Gastrocnemius medialis (tissue), 4 donors: ENCODE data around the gene ELAVL2.

ENCODE experiments used
- CTCF ChIP-seq, 5 experiments: fragments of 450-650 bp in 3 of 5; fragments of 200-600 bp in 2 of 5; sonication (generic) in 2 of 5; IDR thresholded peaks in 4 of 5; conservative IDR thresholded peaks in 1 of 5; 1 replicate in 4 of 5; 2 replicates in 1 of 5; pipeline ENCODE4 v1.5.1; 2016 to 2019; ENCODE audit warnings: antibody characterized with exemption in 5 of 5, mild to moderate bottlenecking in 3 of 5, moderate library complexity in 3 of 5
- POLR2A ChIP-seq, 2 donors: fragments of 450-650 bp; IDR thresholded peaks; one replicate each; pipeline ENCODE4 v1.6.1; 2017; ENCODE audit warnings: antibody characterized with exemption in 2 of 2, mild to moderate bottlenecking in 2 of 2, moderate library complexity in 2 of 2

DNA sequence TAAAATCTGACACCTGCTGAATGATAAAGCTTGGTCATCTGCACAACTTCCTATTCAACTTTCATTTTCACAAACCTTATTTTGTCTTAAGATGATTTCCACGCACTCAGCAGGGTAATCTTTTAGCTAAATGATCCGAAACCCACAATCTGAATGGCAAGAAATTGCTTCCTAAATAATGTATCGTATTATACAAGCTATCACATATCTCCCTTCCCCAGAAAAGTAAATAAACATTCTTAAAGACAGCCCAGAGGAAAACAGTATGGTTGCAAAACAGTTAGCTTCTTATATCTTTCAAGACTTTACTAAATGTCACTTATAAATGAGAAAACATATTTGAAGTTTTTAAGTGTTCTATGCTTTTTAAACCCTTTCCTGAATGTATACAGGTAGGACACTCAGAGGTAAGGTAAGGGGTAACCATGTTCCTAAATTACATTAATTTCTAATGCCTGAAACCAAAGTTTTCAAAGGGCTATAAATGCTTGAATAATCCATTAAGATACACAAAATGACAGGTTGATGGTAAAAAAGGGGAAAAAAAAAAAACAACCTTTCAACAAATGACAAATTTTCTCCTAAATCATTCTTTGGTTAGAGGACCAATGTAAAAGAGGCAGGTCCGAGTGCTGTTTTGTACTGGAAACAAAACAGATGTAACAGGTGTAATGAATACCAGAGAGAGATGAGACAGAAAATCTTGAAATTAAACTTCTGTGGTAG, 36.3 kb downstream of the ELAVL2 start:
- TF ChIP-seq POLR2A (IDR thresholded peaks at IDR 0.05) (no peak), CTCF (IDR thresholded peaks at IDR 0.05 in 4 of 5, conservative IDR thresholded peaks at IDR 0.05 in 1 of 5) (no peak)
